ENCODE measurements around the gene ZSCAN2.
"Not testable (repeated sequence)": the region's sequence is repeated elsewhere in the genome, so short reads cannot be mapped to it uniquely, and the experiment has no call there.

ZSCAN2 gene

DNA sequence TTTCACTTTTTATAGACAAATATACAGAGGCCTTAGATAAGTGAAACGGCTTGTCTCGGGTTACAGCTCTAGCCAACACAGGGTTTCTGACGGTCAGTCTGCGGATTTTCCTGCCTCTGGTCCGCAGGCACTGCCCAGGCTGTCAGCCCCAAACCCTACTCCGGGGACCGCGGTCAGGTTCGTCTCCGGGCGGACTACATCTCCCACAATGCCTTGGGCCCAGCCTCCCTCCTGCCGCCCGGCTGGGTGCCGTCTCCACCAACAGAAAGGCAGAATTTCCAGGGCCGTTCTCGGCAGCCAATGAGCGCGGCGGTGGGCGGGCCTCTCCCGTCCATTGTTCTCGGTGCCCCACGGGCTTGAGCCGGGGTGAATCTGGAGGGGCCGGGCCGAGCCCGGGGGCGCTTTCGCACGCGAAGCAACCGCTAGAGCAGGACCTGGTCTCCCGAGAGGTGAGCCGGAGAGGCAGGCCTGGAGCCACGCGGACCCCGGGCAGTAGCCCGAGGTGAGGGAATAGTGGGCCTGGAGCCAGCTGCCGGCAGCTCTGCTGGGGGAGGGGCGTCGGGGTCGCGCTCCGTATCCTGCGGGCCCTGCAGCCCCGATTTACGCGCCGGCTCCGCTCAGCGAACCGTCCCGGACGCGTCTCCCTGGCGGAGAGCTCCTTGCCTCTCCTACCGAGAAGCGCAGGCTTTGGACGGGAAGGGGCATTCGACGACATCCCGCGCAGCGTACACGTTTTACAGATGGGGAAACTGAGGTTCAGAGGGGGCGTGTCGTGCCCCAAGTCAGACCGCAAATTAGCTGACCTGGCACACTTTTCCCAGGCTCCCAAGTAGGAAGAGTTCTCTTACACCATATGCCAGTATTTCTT lies at the start of gene ZSCAN2:
Gene ZSCAN2 (plus strand): TSS at position 323 of the 868 bp plus-strand sequence. CDS start 2,919 bp downstream, outside the sequence.
- H3K27ac ChIP-seq: peak within 1 kb of the TSS; percentile 50

DNA sequence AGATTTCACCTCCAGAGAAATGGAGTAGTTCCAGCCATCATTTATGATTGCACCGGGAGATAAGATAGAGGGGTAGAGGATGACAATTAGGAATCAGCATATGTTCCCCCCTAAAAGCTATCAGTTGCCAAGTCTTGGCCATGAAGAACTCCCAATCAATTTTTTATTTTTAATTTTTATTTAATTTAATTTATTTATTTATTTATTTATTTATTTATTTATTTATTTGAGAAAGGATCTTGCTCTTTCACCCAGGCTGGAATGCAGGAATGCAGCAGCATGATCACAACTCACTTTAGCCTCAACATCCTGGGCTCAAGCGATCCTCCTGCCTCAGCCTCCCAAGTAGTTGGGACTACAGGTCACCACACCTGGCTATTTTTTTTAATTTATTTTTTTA lies 49.2 kb upstream of the ZSCAN2 start:
- H3K27ac ChIP-seq: not testable (repeated sequence)

More for the DNA sequence above, at the start of gene ZSCAN2:
- TF ChIP-seq CTCF (IDR thresholded peaks at IDR 0.05): no peak
- no peak for TF ChIP-seq ZFX (IDR thresholded peaks at IDR 0.05; ENCODE audit: borderline replicate concordance)

- TF ChIP-seq ZFX (IDR thresholded peaks at IDR 0.05; ENCODE audit: borderline replicate concordance) (no peak), CTCF (IDR thresholded peaks at IDR 0.05) (no peak)
- H3K27ac ChIP-seq: no peak overlapping the region
These were observed 47.9 kb upstream of the ZSCAN2 start for GRCh38 chr15:84552896-84553295.

DNA sequence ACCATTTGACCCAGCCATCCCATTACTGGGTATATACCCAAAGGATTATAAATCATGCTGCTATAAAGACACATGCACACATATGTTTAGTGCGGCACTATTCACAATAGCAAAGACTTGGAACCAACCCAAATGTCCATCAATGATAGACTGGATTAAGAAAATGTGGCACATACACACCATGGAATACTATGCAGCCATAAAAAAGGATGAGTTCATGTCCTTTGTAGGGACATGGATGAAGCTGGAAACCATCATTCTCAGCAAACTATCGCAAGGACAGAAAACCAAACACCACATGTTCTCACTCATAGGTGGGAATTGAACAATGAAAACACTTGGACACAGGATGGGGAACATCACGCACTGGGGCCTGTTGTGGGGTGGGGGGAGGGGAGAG lies 44.1 kb upstream of the ZSCAN2 start:
- H3K27ac ChIP-seq: not testable (repeated sequence)

- not testable (repeated sequence) for H3K27ac ChIP-seq
These were observed 32.8 kb upstream of the ZSCAN2 start for GRCh38 chr15:84568021-84568420.

- TF ChIP-seq ZFX (IDR thresholded peaks at IDR 0.05; ENCODE audit: borderline replicate concordance) (no peak), CTCF (IDR thresholded peaks at IDR 0.05) (no peak)
- H3K27ac ChIP-seq: peak overlapping the region; percentile 64
These were observed 30.6 kb upstream of the ZSCAN2 start for GRCh38 chr15:84570164-84570735.

- TF ChIP-seq ZFX (IDR thresholded peaks at IDR 0.05; ENCODE audit: borderline replicate concordance): no peak
- H3K27ac ChIP-seq: no peak overlapping the region
These were observed 28.6 kb upstream of the ZSCAN2 start for GRCh38 chr15:84572231-84572630.

GRCh38 chr15:84575493-84575892 lies 25.3 kb upstream of the ZSCAN2 start:
- TF ChIP-seq CTCF (IDR thresholded peaks at IDR 0.05) (no peak), ZFX (IDR thresholded peaks at IDR 0.05; ENCODE audit: borderline replicate concordance) (no peak)
- no peak overlapping the region for H3K27ac ChIP-seq

DNA sequence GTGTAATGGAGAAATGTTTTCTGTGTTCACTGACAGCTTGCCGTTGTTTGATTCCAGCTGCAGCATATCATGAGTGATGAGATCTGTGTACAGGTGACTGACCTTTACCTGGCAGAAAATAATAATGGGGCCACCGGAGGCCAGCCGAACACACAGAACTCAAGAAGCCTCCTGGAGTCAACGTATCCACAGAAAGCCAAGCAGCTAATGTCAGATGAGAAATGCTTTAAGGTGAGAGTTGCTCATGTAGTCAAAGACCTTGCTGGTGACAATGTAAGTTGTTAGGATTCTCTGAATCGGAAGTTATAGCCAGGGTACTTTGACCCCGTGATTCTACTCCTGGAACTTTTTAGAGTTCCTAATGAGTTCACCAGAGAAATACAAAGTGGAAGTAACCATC lies 22.9 kb upstream of the ZSCAN2 start:
- H3K27ac ChIP-seq: not testable (repeated sequence)

DNA sequence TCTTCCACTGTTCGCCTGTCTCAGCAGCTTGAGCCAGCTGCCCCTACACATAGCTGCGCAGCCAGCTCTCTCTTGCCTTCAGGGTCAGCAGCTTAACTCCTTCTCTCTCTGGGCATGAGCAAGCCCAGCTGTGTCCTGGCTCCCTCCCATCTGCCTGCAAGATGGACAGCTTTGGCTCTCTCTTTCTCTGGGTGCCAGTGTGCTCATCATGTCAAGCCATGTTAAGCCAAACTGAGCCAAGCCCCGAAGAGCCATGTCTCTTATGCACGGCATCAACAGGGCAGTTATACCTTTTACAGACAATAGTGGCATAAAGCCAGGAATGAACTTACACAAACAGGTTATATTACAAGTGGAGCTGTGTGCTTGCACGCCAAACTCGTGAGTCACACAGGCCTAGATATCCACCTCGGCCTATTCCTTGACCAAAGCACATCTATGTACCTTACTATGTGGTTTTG lies 21.5 kb upstream of the ZSCAN2 start:
- peak overlapping the region; percentile 52 for H3K27ac ChIP-seq

DNA sequence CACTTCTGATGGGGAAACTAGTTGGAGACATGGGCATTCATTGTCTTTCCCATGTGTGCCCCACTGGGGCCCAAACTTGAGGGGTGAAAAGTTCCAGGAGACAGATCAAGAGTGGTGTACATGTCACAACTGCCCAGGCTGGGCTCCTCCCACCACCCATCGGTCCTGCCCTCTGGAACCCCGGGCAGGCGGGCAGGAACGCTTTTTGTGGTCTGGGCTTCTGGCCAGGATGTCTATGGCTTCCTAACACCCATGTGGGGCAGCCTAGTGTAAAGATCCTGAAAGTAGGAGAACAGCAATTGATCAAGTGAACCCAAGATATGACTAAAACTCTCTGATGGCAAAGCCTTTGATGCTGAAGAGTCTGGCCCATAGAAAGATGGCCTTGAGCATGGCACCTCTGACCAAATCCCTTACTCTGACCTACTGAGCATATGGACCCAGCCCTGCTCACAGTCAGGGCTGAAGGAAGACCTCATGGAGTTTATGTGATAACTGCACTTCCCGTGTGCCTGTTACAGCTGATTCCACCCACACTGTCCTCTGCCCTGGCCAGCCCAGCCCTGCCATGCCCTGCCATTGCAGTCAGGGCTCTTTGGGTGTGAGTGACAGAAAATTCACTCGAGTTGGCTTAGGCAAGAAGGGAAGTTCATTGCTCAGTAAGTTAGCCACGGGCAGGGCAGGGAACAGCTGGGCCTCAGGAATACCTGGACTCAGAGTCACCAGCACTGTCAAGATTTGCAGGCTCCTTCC lies 19.0 kb upstream of the ZSCAN2 start:
- H3K27ac ChIP-seq: not testable (repeated sequence)
